Measurements from ENCODE around the gene C6orf132.
"Not testable (repeated sequence)": the region's sequence is repeated elsewhere in the genome, so short reads cannot be mapped to it uniquely, and the experiment has no call there.

Gene C6orf132

DNA sequence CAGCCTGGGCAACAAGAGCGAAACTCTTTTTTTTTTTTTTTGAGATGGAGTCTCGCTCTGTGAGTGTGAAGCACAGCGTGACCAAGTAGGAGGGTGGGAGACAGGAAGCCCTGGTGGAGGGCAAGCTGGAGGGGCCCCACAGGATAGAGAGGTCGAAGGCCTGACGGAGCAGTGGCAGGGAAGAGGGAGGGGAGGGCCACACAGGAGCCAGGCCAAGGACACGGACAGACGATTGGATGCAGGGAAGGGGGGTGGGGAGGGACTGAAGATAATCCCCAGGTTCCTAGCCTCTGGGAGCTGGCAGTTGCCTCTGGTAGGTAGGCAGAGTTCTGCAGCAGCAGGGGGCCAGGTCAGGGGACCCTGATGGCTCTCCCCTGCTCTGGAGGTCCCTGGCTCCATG, 20.0 kb upstream of the C6orf132 start:
- DNase-seq: no peak

DNA sequence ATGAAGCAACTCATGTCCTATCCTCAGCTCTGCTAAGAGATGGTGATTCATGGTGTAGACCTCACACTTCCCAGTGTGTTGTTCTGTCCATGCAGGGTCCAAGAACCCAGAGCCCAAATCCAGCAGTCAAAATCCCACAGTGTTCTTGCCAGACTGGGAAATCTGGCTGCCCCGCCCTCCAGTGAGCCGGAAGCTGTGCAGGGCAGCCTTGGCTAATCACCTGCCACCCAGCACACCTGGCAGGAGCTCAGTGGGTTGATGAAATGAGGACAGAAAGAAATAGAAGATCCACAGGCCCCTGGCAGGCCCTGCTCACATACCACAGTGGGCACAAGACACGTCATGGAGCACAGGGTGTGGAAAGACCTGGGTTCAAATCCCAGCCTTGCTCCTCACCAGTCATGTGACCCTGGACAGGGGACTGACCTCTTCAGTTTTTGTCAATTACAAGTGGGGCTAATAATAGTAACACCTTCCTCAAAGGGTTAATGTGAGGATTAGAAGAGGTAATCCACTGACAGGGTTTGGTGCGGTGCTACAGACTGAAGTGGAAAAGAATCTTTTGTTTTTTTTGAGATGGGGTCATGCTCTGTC, 17.1 kb upstream of the C6orf132 start:
- no peak for DNase-seq

DNA sequence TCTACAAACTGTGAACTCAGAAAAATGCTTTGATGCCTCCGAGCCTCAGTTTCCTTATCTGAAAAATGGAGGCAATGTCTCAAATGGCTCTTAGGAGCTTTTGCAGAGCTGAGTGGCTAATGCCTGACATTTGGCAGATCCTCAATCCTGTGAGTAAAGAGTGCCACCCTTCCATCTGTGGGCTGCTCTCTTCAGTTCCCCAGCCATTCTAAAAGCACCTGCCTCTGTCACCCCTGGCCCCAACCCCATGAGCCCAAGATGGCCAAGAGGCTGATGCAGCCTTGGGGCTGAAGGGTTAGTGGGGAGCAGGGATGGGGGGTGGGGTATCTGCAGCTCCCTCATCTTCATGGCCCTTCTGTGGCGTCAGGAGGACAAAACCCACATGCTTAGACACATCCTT, 16.2 kb upstream of the C6orf132 start:
- no peak for DNase-seq

DNA sequence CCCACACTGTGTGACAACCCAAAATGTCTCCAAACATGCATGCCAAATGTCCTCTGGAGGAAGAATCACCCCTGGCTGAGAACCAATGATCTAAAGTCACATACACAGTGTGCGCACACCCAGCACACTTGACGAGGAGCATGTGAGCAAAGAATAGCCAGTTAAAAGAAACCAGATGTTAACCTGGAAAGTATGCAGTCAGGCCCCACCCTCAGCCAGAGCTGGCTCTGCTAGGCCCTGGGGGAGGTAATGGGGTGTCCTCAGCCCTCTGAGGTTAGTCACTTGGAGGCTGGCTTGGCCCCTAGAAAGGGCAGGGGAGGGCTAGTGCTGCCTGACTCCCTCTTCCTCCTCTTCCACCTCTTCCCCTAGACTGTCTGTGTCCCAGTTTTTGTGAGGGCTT, 15.6 kb upstream of the C6orf132 start:
- DNase-seq: no peak

DNA sequence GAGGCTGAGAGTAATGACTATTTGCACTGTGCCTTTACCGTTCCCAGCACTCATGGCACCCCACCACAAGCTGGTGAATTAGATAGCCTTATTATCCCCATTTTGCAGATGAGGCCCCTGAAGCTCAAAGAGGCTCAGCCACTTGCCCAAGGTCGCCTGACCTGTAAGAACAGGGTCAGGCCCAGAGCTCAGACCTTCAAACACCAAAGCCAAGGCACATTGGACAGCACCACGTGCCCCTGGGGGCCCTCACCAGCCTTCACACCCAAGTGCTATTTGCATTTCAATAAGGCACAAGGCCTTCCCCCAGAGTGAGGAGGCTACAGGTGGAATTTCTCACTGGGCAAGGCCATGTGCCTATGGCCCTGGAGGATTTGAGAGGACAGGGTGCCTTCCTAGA, 14.2 kb upstream of the C6orf132 start:
- DNase-seq: no peak

DNA sequence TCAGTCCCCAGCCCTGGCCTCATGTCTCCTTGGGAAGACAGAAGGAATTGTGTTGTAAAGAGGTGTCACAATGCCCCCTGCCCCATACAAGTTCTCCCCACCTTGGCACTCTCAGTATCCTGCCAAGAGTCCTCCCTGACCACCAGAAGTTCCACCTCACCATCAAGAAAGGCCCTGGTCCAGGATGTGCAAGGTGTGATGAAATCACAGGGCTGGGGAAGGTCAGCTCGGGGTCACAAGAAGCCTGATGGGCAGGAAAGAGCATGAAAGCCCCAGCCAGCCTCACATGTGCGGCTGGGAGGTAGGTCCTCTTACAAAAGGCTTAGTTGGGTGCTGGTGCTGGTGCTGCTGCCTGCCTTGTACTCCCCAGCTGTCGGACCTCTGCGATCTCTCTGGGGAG, 12.9 kb upstream of the C6orf132 start:
- no peak for DNase-seq

DNA sequence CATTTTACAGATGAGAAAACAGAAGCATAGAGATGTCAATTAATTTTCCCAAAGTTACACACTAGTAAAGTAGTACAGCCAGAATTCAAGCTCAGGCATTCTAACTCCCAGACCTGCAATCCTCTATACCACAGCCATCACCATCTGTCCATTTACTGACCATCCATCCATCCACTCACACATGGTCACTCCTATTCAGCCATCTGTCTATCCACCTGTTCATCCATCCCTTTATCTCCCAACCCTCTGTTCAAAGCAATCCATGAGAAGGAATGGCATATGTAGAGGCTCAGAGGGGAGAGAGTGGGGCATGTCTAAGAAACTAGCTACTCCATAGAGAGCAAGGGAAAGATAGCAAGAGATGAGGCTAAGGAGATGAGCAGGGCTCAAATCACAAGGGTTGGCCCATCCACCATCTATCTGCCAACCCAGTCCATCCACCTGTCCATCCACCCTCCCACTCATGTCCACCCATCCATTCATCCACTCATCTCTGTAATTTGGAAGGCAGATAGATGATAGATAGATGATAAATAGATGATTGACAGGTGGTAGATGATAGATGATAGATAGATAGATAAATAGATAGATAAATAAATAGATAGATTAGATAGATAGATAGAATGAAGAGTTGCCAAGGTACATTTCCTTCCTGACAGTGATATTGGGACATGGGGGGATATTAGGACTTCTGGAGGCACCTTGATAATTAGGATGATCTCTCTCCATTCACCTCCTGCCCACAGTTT, 12.2 kb upstream of the C6orf132 start:
- DNase-seq: no peak

DNA sequence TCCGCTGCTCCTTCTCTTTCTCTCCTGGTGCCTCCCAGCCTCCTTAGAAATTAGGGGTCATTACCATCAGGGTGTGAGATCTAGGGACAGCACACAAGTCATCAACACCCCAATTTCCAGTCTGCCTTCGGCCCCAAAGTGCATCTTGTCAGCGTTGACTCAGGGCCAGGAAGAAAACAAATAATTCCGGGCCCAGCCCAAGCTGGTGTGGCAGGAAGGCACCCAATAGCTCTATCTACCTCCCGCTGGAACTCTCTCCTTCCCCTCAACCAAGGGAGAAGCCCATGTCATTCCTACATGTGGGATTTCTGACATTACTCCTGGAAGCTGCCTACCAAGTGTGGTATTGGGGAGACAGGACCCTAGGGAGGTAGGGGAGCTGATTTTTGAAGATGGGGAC, 11.5 kb upstream of the C6orf132 start:
- no peak for DNase-seq

DNA sequence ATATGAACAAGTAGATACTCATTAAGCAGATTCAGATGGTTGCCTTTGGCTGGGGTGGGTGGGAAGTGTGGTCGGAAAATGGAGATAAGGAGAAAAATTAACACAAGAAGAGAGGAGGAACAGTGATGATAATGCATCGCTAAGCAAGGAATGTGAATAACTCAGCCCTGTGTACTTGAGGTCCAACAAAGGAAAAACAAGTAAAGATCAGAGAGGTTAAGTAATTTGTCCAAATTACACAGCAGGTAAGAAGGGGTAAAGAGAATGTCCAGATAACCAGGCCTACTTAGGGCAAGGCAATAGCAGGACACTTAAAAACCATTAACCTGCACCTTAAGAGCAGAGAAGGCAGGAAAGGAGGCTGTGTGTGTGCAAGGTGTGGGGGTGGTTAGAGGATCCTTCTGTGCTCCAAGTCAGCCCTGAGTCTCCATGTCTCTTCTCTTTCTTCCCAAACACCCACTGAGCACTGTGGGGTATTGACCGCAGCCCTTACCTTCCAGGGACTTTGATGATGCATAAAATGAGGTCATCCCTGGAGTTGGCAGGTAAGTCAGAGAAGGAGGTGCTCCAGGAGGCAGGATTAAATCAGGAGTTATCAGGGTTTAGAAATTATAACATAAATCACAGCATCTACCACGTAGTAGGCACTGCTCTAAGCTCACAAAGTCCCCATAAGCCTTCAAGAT, 10.3 kb upstream of the C6orf132 start:
- not testable (repeated sequence) for DNase-seq

DNA sequence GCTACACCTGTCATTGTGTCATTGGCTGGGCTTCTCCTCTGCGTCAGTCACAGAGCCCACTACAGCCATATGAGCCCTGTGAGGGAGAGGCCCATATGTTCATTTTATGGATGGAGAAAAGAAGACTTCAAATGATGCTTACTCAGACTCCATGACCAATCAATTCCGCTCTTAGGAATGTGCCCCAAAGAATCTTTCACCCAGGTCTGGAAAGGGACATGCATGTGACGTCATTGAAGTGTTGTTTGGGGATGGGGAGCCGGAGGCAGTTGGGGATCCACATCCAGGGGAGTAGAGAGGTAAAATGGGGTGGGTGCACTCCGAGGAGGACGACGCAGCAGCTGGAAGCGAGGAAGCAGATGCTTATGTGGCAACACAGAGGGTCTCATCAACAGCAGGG, 9.6 kb upstream of the C6orf132 start:
- DNase-seq: no peak

DNA sequence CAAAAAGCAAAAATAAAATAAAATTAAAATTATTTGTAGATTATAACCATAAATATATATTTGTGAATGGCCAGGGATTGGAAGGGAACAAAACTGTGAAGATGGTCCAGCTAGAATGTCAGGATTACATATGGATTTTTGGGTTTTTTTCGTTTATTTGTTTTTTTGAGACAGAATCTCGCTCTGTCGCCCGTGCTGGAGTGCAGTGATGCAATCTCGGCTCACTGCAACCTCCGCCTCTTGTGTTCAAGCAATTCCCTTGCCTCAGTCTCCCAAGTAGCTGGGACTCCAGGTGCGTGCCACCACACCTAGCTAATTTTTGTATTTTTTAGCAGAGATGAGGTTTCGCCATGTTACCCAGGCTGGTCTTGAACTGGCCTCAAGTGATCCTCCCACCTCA, 7.8 kb upstream of the C6orf132 start:
- DNase-seq: no peak

DNA sequence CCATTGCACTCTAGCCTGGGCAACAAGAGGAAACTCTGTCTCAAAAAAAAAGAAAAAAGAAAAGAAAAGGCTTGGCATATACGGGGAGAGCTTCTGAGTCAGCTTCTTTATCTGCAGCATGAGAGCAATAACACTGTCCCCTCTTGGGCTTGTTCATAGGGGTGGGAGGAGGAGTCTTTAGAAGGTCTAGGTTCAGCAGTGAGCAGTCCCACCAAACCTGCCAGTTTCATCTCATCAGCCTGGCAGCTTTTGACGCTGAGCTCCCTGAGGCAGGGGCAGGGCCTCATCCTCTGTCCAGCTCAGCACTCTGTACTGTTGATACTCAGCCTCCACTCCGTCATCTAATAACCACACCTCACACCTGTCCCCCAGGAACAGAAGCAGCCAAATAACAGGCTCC, 5.6 kb upstream of the C6orf132 start:
- DNase-seq: no peak

DNA sequence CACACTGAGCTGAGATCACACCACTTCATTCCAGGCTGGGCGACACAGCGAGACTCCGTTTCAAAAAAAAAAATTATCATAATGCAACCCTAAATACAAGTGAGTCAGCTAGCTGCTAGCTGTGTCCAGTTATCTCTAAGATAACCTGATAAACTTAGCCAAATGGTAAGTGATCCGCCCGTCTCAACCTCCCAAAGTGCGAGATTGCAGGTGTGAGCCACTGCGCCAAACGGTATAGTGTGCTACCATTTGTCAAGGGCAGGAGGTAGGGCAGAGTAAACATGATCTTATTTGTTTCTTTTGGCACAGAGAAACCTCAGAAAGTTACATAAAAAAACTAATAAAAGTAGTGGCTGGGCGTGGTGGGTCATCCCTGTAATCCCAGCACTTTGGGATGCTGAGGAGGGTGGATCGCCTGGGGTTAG, 4.7 kb upstream of the C6orf132 start:
- DNase-seq: no peak

DNA sequence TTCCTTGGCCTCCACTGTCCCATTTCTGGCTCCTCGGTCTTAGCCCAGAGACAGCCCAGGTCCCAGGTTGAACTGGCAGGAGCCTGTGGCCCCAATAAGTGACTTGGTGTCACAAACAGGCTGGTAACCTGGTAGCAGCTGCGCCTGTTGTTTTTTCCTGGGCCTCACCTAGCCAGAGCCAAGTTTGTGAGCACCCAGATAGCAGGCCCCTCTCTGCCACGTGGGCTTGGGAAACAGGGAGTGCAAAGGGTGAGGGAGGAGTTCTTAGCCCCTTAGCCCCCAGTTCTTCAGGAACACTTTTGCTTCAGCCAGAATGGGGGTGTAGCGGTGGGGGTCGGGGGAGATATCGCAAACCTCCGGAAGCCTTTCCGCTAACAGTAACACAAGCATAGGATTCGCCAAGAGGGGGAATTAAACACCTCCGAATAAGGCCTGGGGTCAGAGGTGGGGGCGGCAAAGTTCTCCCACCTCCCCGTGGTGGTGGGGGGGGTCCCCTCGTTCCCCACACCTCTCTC, 760 bp downstream of the C6orf132 start:
- no peak for DNase-seq

DNA sequence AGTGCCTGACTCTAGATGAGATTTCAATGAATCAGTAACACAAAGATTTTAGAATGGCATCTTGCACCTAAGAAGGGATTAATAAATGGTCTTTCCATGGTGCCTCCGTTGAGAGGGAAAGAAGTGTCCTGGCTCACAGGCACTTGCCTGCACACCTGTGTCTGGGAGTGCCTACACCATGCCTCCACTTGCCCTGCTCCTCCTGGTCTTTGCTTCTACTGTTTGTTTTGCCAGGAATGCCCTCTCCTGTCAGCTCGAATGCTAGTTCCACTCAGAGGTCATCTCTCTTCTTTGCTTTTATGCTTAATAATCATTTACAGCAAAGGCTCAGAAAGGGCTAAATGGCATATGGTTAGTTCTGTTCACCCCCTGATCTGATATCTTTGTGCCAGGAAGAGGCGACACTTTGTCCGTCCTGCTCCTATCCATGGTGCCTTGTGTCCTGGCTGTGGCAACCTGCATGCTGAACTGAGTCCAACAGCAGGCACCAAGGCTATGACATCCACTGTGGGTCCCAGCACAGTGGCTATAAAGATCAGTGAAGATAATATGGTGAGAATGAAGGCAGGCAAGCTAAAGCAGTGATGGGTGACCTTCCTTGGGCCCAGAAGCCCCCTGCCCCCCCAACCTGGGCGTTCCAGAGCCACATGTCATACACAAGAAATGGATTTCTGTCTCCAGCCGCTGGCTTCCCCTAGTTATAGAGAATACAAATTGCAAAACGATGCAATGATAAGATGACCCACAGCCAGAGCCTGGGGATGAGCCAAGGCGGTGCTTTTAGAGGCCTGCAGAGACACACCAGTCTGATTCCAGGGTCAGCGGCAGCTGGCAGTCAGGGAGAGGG, 1.4 kb downstream of the C6orf132 start:
- no peak for DNase-seq

DNA sequence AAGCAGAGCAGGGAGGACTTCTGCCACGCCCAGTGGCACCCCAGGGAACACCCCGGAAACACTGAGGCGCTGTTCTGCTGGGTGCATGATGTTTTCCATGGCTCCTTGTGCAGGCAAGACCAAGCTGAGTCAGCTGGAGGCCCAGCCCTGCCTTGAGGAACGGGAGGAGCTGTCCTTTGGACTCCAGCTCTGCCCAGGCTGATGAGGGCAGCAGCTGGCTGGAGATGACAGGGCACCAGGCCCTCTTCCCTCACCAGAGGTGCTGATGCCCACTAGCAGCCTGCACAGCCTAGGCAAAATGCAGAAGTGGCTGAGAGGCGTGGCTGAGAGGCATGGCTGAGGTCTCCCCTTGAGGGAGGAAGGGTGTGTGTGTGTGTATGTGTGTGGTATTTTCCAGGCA, 2.4 kb downstream of the C6orf132 start:
- peak; percentile 74 for DNase-seq

DNA sequence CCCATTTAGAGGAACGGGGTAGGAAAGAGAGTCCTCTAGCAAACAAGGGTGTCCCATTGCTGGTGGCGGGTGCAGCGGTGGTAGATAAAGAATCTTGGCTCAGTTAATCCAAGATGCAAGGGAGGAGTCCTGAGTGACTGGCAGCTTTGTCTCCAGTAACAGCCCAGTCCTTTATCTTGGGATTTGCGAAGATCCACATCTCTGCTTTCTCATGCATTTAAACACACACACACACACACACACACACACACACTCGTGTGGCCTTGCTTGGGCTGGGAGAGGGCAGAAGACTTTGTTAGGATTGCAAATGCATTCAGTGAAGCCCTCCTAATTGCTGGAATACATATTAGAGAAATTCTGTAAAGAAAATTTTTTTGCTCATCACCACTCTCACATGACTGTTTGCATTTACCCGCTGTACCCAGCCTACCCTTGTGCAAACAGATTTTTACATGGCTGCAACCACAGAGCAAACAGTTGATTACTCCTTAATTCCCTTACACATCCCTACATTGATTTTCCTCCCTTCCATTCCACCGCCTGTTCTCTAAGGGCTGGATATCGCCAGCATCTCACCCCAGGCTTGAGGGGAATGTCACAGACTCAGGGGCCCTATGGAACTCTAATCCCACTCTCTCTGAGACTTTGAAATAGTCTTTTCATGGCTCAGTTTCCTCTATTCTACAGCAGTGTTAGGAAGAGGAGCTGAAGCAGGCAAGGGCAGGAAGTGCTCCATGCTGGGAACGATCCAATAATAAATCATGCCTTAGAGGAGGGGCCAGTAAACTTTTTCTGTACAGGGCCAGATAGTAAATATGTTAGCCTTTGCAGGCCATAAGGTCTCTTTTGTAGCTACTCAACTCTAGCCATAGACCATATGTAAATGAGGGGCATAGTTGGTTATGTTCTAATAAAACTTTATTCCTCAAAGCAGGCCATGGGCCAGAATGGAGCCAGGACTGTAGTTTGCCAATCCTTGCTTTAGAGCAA, 3.5 kb downstream of the C6orf132 start:
- DNase-seq: no peak

DNA sequence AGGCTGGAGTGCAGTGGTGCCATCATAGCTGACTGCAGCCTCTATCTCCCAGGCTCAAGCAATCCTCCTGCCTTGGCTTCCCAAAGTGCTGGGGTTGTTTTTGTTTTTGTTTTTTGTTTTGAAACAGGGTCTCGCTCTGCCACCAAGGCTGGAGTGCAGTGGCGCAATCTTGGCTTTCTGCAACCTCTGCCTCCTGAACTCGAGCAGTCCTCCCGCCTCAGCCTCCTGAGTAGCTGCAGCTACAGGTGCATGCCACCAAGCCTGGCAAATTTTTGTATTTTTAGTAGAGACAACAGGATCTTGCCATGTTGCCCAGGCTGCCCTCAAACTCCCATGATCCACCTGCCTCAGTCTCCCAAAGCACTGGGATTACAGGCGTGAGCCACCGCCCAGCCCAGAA, 4.2 kb downstream of the C6orf132 start:
- no peak for DNase-seq

DNA sequence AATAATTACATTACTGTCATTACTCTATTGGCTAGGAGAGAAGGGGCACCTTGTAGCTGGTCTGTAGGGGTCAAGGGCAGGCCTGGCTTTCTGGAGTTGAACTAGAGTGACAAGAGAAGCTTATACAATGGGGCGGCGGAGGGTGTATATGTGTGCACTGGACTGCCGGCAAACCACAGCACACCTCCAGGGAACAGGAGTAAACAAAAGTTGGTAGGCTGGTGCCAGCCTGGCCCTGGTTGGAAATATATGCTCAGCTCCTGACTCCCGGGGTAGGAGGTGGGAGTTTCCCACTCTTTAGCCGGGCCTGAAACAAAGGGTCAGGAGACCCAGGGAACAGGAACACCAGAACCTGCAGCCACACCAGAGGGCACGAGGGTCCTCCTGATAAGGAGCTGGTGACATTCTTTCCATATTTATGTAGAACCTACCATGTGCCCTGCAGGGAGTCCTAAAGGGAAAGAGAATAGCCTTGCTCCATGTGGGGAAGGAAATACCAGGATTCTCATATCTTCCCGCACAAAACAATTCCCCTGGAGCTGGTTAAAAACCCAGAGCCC, 5.1 kb downstream of the C6orf132 start:
- DNase-seq: no peak

DNA sequence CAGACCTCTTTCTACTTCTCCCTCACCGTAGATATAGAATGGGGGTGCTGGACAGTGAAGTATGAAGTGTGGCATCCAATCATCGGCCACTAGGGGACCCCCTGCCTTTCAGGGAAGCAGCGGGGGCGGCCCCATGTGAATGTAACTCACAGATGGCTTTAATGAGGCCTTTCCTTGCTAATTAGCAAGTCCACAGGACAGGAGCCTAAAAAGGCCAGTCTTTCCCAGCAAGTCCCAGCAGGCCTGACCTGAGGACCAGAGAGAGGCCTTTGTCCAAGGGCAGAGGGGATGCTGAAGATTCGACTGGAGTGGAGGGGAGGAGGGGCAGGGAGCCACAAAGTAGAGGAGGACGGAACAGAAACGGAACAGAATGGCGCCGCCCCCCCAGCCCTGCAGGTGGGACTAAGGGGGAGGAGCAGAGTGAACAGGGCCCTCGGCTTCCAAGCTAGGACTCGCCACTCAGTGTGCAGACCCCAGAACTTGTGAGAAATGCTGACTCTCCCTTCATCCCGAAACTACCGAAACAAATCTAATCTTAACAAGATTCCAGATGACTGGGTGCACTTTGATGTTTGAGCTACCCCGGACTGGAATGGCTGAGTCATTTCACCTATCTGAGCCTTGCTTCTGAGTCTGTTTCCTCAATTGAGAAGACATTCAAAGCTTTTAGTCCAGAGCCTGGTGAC, 5.8 kb downstream of the C6orf132 start:
- peak; percentile 11 for DNase-seq

DNA sequence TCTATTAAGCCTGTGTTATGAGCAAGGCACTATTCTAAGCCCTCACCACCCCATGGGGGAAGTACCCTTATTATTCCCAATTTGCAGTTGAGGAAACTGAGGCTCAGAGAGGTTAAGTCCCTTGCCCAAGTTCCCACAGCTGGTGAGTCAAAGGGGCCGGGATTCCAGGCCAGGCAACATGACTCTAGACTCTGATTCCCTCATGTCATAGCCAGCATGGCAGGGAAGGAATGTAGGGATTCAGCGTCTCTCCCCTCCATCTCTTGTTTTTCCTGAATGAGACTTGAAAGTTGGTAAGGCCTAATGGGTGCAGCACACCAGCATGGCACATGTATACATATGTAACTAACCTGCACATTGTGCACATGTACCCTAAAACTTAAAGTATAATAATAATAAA, 6.7 kb downstream of the C6orf132 start:
- no peak for DNase-seq
